ENCODE results near the gene SPAG9.
A peak's percentile ranks its signal among the peaks of the same experiment; 100 is the strongest.
"Not testable (repeated sequence)": the region's sequence is repeated elsewhere in the genome, so short reads cannot be mapped to it uniquely, and the experiment has no call there.

Gene SPAG9

GRCh38 chr17:50953831-50954601, 166.7 kb downstream of the SPAG9 start:
- peak; percentile 55 for DNase-seq (ENCODE audit: low read depth)

DNA sequence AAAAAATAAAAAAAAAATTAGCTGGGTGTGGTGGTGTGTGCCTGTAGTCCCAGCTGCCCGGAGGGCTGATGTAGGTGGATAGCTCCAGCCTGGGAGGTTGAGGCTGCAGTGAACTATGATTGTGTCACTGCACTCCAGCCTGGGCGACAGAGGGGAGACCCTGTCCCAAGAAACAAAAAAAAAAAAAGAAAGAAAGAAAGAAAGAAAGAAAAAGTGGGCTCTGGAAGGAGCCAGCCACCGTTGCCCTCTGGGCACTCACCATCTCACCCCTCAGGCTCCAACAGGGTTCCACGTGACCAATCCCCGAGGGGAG, 167.2 kb downstream of the SPAG9 start:
- DNase-seq (ENCODE audit: low read depth), result no peak

- DNase-seq (ENCODE audit: low read depth), result no peak
Measured at GRCh38 chr17:50952889-50953288, 167.8 kb downstream of the SPAG9 start.

GRCh38 chr17:50952013-50952412, 168.7 kb downstream of the SPAG9 start:
- DNase-seq (ENCODE audit: low read depth), result no peak

DNA sequence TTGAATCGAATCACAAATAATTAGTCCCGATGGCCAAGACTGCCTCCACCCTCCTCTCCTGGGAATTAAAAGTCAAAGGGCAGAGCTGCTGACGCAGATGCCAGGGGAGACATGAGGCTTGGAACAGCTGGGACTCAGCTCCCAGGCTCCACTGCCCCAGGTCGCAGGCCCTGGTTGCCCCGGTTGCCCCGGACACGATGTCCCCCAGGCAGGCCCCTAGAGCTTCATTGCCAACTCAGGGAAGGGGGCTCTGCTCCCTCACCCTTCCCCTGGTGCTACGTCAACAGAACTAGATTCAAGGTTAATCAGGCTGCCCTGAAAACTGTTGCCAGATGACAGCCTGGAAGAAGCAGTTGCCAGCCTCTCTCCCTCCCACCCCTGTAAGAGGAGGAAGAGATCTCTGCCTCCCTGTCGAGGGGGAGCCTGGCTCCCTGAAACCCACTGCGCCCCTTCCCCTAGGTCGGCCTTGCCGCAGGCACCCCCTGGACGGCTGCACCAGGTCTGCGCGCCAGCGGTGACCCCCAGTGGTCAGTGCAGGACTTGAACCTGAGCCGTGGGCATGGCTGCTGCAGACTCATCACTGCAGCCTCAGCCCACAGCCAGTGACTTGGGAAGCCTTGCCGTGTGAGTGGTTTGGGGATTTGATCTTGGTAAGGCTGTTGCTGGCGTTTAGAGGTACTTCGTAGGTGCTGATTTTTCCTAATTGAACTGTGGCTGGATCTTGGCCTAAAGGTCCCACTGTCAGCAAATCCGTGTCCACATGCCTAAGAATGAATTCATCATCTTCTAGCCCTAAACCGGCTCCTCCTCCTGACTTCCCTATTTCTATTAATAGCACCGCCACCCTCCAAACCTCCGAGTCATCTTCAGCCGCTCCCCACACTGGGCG, 170.4 kb downstream of the SPAG9 start:
- peak; percentile 82 for DNase-seq (ENCODE audit: low read depth)

DNA sequence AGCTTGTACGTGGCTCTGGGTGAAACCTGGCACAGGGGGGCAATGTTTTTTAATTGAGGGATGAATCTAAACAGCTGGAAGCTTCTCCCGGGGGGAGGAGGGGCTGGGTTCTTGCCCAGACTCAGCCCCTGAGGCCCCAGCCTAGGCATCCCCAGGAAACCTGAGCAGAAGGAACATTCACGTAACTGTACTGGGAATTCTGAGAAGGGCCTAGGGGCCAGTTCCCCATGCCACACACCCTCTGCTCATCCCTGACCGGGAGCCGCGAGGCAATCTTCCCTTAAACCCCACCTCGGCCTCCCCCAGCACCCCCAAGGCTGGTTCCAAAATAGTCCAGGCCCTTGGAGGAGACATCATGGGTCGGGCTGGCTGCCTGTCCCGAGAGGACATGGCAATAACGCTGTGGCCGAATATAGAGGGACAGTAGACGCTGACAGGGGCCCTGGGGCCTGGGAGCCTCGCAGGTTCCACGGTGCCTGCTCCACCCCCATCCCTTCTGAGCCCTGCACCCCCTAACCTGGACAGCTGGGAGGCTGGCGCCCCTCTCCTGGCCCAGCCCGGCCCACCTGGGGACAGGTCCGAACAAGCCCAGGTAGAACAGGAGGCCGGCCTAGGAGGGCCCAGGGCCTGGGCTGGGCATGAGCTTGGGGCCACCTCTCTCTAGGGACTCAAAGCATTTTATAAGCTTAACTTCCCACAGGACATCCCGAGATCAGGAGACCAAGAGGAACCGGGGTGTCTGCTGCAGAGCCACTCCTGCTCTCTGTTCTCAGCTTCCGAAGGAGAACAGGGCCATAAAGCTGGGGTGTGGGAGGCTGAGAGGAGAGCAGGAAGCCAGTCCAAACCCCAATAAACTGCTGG, 171.3 kb downstream of the SPAG9 start:
- no peak for DNase-seq (ENCODE audit: low read depth)

DNA sequence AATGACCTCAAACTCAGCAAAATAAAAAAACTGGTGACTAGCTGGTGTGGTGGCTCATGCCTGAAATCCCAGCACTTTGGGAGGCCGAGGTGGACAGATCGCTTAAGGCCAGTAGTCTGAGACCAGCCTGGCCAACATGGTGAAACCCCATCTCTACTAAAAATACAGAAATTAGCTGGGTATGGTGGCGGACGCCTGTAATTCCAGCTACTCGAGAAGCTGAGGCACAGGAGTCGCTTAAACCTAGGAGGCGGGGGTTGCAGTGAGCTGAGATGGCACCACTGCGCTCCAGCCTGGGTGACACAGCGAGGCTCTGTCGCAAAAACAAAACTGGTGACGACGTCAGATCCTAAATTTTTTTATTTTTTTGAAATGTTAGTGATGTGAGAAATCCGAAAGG, 172.0 kb downstream of the SPAG9 start:
- DNase-seq (ENCODE audit: low read depth), result no peak

- DNase-seq (ENCODE audit: low read depth), result no peak
Measured at GRCh38 chr17:50947782-50948543, 172.7 kb downstream of the SPAG9 start.

DNA sequence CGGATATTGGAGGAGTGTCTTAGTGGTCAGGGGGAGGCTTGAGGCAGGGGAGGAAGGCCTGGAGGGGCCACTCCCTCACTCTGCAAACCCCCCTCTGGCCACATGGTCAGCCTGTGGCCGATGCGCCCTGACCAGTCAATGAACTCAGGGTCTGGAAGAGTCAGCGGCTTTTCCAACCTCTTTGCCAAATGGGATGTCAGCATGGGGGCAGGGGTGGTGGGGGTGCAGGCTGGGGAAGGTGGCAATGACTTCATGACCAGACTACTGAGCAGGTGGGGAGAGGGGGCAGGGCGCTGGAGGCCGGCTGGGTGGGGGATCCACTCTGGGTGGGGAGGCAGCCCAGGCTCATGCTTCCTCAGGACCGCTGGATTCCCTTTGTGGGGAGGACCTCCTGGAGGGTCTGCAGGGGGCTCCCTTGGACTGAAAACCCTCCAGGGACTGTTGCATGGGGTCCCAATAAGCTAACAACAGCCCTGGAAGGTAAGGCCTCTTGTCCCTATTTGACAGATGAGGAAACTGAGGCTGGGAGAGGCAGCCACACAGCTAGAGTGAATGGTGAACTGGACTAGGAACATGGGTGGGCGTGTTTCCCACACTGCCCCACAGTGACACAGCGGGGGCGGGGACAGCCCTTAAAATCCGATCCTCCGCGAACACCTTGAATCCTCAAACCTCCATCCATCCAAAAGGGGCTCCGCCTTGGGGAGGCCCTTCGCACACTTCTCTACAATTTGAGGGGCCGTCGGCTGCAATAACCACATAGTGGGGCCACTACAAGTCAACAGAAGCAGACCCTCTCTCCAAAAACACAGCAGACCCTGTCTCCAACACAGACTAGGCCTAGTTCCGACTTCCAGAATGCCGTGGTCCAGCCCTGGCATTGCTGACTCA, 173.5 kb downstream of the SPAG9 start:
- no peak for DNase-seq (ENCODE audit: low read depth)

DNA sequence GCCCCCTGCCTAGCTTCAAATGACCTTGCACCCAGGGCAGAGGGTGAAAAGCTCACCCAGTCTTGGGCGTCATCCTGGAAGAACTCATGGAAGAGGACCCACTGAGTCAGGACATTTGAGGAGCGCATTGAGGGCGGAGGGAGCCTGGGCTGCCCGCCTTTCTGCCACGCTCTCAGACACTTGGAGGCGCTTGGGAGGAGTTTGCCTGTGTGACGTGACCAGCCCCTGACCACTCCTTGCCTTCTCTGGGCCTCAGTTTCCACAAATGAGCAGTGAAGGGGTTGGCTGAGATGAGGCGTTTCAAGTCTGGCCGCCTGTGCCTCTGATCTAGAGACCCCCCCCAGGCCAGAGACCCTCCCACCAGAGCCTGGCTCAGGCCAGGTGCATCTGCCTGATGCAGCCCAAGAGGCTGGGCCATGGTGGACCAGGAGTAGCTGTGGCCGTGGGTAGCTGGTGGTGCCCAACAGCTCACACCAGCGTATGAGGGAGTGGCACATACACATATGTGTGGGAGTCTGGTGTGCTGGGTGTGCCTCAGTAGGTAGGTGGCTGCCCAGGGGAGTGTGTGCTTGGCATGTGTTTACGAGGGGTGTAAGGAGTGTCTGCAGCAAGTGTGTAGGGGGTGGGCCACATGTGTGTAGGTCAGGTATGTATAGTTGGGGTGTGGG, 174.3 kb downstream of the SPAG9 start:
- no peak for DNase-seq (ENCODE audit: low read depth)

DNA sequence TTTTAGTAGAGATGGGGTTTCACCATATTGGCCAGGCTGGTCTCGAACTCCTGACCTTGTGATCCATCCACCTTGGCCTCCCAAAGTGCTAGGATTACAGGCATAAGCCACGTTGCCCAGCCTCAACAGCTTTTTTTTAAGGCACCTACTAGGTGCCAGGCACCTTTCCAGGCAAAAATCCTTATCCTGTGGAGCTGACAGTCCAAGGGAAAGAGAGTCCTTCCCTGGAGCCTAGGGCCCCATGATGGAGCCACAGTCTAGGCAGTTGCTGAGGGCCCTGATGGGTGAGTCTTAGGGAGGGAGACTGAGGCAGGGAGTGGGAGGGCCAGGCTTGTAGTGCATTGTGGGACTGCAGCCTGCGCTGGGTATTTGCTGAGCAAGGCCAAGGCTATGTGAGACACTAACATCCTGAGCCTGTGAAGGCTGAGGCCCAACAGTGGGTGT, 174.9 kb downstream of the SPAG9 start:
- DNase-seq (ENCODE audit: low read depth), result no peak

- DNase-seq (ENCODE audit: low read depth), result no peak
Measured at GRCh38 chr17:50944902-50945720, 175.6 kb downstream of the SPAG9 start.

GRCh38 chr17:50944054-50944901, 176.4 kb downstream of the SPAG9 start:
- DNase-seq (ENCODE audit: low read depth), result no peak

GRCh38 chr17:50943575-50943933, 177.1 kb downstream of the SPAG9 start:
- no peak for DNase-seq (ENCODE audit: low read depth)

GRCh38 chr17:50941676-50942048, 179.0 kb downstream of the SPAG9 start:
- not testable (repeated sequence) for DNase-seq (ENCODE audit: low read depth)

DNA sequence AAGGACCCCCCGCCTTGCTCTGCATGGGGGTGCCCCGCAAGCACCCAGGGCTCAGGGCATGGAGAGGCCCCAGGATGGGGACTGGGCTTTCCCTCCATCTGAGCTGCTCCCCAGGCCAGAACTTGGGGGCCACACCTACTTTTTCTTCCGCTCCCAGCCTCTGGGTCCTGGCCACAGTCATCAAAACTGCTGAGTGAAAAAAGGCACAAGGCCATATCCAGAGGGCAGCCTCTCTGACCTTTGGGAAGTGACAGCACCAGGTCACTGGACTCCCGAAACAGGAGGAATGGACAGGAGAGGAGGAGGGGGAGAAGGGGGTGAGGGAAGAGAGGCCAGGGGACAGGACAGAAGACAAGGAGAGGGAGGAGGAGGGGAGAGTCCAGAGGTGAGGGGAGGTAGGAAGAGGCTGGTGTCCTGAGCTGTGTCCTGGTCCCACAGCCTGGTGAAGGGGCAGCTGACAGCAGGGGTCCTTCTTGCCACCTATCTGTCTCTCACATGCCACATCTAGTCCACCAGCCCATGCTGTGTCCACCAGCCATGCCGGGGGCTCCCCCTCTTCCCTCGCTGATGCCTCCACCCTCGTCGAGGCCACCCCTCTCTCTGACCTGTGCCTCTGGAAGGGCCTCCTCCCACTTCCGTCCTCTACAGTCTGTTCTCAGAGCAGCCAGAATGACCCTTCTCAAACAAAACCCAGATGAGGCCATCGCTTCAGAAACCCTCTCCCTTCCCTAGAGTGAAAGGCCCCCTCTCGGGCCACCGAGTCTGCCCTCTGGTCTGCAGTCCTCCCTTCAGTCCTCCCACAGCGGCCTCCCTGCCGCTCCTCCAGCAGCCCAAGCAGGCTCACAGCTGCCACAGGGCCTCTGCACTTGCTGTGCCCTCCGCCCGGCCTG, 180.6 kb downstream of the SPAG9 start:
- no peak for DNase-seq (ENCODE audit: low read depth)

- no peak for DNase-seq (ENCODE audit: low read depth)
Measured at GRCh38 chr17:50939542-50939794, 181.2 kb downstream of the SPAG9 start.
